Measurements from ENCODE around the gene SDE2.
"Not testable (repeated sequence)": the region's sequence is repeated elsewhere in the genome, so short reads cannot be mapped to it uniquely, and the experiment has no call there.

SDE2 gene

DNA sequence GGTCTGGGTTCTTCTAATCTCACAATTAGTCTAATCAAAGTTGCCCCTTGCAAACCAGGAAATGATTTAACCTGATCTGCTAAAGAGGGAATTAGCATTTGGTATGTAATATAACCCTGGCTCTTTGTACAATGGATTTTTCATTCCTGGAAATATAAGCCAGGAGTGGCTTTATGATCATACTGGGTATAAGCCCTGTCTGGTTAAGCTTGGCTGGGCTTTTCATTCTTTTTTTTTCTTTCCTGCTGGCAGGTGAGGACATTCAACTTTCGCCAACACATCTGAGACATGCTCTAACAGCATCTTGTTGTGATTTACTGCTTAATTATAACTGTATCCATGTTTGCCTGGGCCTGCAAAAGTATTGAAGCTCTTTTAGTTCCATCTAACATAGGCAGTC is 20.4 kb upstream of the SDE2 start:
- no peak for DNase-seq (ENCODE audit: extremely low spot score)
- TF ChIP-seq, protein P1, sequence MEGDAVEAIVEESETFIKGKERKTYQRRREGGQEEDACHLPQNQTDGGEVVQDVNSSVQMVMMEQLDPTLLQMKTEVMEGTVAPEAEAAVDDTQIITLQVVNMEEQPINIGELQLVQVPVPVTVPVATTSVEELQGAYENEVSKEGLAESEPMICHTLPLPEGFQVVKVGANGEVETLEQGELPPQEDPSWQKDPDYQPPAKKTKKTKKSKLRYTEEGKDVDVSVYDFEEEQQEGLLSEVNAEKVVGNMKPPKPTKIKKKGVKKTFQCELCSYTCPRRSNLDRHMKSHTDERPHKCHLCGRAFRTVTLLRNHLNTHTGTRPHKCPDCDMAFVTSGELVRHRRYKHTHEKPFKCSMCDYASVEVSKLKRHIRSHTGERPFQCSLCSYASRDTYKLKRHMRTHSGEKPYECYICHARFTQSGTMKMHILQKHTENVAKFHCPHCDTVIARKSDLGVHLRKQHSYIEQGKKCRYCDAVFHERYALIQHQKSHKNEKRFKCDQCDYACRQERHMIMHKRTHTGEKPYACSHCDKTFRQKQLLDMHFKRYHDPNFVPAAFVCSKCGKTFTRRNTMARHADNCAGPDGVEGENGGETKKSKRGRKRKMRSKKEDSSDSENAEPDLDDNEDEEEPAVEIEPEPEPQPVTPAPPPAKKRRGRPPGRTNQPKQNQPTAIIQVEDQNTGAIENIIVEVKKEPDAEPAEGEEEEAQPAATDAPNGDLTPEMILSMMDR (IDR thresholded peaks at IDR 0.05; ENCODE audit: control extremely low read depth, extremely low read depth, low read depth, missing control alignments), result no peak
- POLR2A ChIA-PET, result no interaction called here
- CTCF ChIA-PET, result interaction anchor here (0.8 to 2.4 kb wide), 4 partner anchors 9 to 45 kb away, joined by 3 to 6 read pairs (median 4); partner anchors contain the start of gene H3-3A

DNA sequence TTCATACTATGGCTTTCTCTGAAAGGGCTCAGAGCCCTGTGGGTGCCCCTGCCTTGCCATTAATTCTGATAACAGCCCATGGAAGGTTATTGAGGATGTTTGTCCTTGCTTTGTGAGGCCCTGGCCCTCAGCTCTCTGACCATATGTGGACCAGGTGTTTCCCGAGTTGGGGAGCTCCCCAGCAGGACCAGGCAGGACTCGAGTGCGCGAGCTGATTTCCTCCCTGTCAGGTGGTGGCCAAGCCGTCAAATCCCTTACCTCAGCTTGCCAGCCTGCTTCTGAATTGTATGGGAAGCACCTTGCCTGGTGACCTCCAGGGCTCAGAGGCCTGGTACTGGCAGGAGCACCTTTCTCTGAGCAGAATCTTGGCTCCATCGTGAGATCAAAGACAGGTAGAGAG is 17.9 kb upstream of the SDE2 start:
- CTCF ChIA-PET, result interaction anchor here (0.9 to 1.4 kb wide), 2 partner anchors 9 to 29 kb away, joined by 3 to 4 read pairs; no protein-coding TSS in a partner anchor
- POLR2A ChIA-PET, result no interaction called here
- DNase-seq (ENCODE audit: extremely low spot score), result no peak
- TF ChIP-seq, protein P1 (IDR thresholded peaks at IDR 0.05; ENCODE audit: control extremely low read depth, extremely low read depth, low read depth, missing control alignments), result no peak

DNA sequence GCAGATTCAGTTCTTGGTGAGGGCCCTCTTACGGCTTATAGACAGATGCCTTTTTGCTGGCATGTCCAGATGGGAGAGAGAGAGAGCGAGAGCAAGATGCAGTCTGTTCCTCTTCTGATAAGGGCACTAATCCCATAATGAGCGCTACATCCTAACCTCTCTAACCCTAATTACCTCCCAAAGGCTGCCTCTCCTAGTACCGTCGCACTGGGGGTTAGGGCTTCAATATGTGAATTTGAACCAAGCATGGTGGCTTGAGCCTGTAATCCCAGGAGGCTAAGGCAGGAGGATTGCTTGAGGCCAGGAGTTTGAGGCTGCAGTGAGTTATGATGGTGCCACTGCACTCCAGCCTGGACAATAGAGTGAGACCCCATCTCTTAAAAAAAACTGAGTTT is 10.5 kb upstream of the SDE2 start:
- no peak for DNase-seq (ENCODE audit: extremely low spot score)
- POLR2A ChIA-PET, result interaction anchor here (2.4 kb wide), 1 partner anchor 10 kb away, joined by 8 read pairs; the partner anchor contains the start of gene SDE2
- CTCF ChIA-PET, result no interaction called here
- TF ChIP-seq, protein P1 (IDR thresholded peaks at IDR 0.05; ENCODE audit: control extremely low read depth, extremely low read depth, low read depth, missing control alignments), result no peak

DNA sequence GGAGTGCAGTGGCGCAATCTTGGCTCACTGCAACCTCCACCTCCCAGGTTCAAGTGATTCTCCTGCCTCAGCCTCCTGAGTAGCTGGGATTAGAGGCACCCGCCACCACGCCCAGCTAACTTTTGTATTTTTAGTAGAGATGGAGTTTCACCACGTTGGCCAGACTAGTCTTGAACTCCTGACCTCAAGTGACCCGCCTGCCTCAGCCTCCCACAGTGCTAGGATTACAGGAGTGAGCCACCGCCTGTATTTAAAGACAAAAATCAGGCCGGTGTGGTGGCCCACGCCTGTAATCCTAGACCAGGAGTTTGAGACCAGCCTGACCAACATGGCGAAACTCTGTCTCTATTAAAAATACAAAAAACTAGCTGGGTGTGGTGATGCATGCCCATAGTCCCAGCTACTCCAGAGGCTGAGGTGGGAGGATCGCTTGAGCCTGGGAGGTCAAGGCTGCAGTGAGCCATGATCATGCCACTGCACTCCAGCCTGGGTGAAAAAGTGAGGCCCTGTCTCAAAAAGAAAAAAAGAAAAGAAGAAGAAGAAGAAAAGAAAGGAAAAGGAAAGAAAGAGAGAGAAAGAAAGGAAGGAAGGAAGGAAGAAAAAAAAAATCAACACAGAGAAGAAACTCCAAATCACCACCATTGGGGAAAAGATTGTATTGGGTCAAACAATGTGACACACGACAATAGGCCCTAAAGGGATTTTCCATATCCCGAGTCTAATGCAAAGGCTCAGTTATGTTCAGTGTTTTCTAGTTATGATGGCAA is 8.2 kb upstream of the SDE2 start:
- not testable (repeated sequence) for DNase-seq (ENCODE audit: extremely low spot score)
- POLR2A ChIA-PET, result interaction anchor here (0.7 kb wide), 1 partner anchor 8 kb away, joined by 4 read pairs; the partner anchor contains the start of gene SDE2
- CTCF ChIA-PET, result interaction anchor here (2.2 to 2.3 kb wide), 2 partner anchors 13 to 20 kb away, joined by 6 to 7 read pairs; no protein-coding TSS in a partner anchor

DNA sequence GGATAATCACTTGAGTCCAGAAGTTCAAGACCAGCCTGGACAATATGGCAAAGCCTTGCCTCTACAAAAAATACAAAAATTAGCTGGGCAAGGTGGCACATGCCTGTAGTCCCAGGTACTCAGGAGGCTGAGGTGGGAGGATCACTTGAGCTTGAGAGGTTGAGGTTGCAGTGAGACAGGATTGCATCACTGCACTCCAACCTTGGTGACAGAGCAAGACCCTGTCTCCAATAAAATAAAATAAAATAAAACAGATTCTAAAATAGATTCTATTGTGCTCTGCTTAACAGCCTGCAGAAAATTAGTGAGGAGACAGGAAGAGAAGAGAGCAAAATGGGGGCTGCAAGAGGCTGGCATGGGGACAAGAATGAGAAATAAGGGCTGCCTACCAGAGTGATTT is 7.5 kb upstream of the SDE2 start:
- DNase-seq (ENCODE audit: extremely low spot score), result no peak
- ChIA-PET POLR2A (no interaction called here), CTCF (interaction anchor here (0.6 to 2.3 kb wide), 4 partner anchors 8 to 539 kb away, joined by 3 to 7 read pairs (median 5); no protein-coding TSS in a partner anchor)
- TF ChIP-seq, protein P1 (IDR thresholded peaks at IDR 0.05; ENCODE audit: control extremely low read depth, extremely low read depth, low read depth, missing control alignments), result no peak

DNA sequence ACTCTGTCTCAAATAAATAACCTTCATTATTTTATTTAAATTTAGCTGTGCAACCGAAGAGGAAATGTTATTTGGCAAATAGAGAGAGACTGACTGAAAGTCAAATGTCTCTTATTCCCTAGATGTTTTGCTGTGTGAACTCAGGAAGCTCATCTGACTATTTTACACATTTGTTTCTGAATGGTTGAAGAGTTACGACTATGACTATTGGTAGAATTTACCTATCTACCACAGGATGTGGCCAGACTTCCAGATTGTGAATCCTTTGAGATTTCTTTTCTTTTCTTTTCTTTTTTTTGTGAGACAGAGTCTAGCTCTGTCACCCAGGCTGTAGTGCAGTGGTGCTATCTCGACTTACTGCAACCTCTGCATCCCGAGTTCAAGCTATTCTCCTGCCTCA is 5.3 kb upstream of the SDE2 start:
- DNase-seq (ENCODE audit: extremely low spot score), result no peak
- CTCF ChIA-PET, result interaction anchor here (1.2 to 2.6 kb wide), 5 partner anchors 16 to 530 kb away, joined by 4 to 10 read pairs (median 5); no protein-coding TSS in a partner anchor
- POLR2A ChIA-PET, result no interaction called here
- TF ChIP-seq, protein P1 (IDR thresholded peaks at IDR 0.05; ENCODE audit: control extremely low read depth, extremely low read depth, low read depth, missing control alignments), result no peak

Measured in GM10248 (cell line).